Activated T-cell treated with anti-CD3 and anti-CD28 coated beads, Interleukin-2, amount 50 U/mL, for 48 hours (primary cell): ENCODE results near the gene BSN.

Experiments used
- DNase-seq, 2 experiments: peaks; one replicate each; pipeline ENCODE4 v3.0.0-alpha.2; 2020

The BSN gene

GRCh38 chr3:49628249-49628648, 74.0 kb downstream of the BSN start:
- no peak for DNase-seq

- DNase-seq, result no peak
Measured at GRCh38 chr3:49629451-49629850, 75.2 kb downstream of the BSN start.

GRCh38 chr3:49629866-49630265, 75.6 kb downstream of the BSN start:
- no peak for DNase-seq

- DNase-seq, result no peak
Measured at GRCh38 chr3:49630784-49631183, 76.5 kb downstream of the BSN start.

GRCh38 chr3:49634736-49635135, 80.5 kb downstream of the BSN start:
- DNase-seq, result no peak

- no peak for DNase-seq
Measured at GRCh38 chr3:49636883-49637609, 82.8 kb downstream of the BSN start.

GRCh38 chr3:49638445-49638844, 84.2 kb downstream of the BSN start:
- DNase-seq, result no peak

- DNase-seq, result no peak
Measured at GRCh38 chr3:49639551-49639950, 85.3 kb downstream of the BSN start.

- no peak for DNase-seq
Measured at GRCh38 chr3:49641292-49641691, 87.0 kb downstream of the BSN start.

- no peak for DNase-seq
Measured at GRCh38 chr3:49641921-49642707, 87.8 kb downstream of the BSN start.

GRCh38 chr3:49642708-49643145, 88.5 kb downstream of the BSN start:
- DNase-seq, result no peak

GRCh38 chr3:49644684-49645083, 90.4 kb downstream of the BSN start:
- DNase-seq, result no peak

- DNase-seq, result no peak
Measured at GRCh38 chr3:49646236-49646635, 92.0 kb downstream of the BSN start.

- no peak for DNase-seq
Measured at GRCh38 chr3:49647741-49648140, 93.5 kb downstream of the BSN start.

GRCh38 chr3:49648354-49649019, 94.2 kb downstream of the BSN start:
- no peak for DNase-seq

- no peak for DNase-seq
Measured at GRCh38 chr3:49649576-49649975, 95.3 kb downstream of the BSN start.

- no peak for DNase-seq
Measured at GRCh38 chr3:49650177-49650576, 95.9 kb downstream of the BSN start.

GRCh38 chr3:49650637-49651036, 96.4 kb downstream of the BSN start:
- no peak for DNase-seq

GRCh38 chr3:49652218-49652902, 98.1 kb downstream of the BSN start:
- DNase-seq, result no peak

GRCh38 chr3:49652903-49653415, 98.7 kb downstream of the BSN start:
- no peak for DNase-seq

- DNase-seq, result no peak
Measured at GRCh38 chr3:49653621-49654020, 99.3 kb downstream of the BSN start.

- DNase-seq, result no peak
Measured at GRCh38 chr3:49654176-49654825, 100.0 kb downstream of the BSN start.
